ENCODE data around the gene UBR2. TPM values are rescaled to one million over a fixed set of nuclear protein-coding genes. Genes with fewer than 3 reads are reported as not detected.

The UBR2 gene
- total RNA-seq, 1 donor from 2014 or later, result 16.6 TPM

- Histone ChIP-seq H3K4me3 (ENCODE audit: low read depth, low read length) (no peak overlapping the region), H3K27me3 (ENCODE audit: control insufficient read depth, insufficient read depth, low read length) (no peaks in the 10 kb centered on the region), H3K36me3 (ENCODE audit: control insufficient read depth, insufficient read depth, low read length) (peaks cover 5% of the 10 kb centered on the region)
- DNase-seq (ENCODE audit: low read depth), result no peak
- no peak for TF ChIP-seq CTCF (IDR thresholded peaks at IDR 0.05; ENCODE audit: insufficient read depth, low read length, severe bottlenecking)
- no peak for FAIRE-seq
Observed at GRCh38 chr6:42616716-42617115, 52.9 kb downstream of the UBR2 start.

- TF ChIP-seq CTCF (IDR thresholded peaks at IDR 0.05; ENCODE audit: insufficient read depth, low read length, severe bottlenecking), result no peak
- H3K4me3 ChIP-seq (ENCODE audit: low read depth, low read length), result no peak overlapping the region
- no peak for FAIRE-seq
- H3K36me3 ChIP-seq (ENCODE audit: control insufficient read depth, insufficient read depth, low read length), result peaks cover 5% of the 10 kb centered on the region
- no peak for DNase-seq (ENCODE audit: low read depth)
- H3K27me3 ChIP-seq (ENCODE audit: control insufficient read depth, insufficient read depth, low read length), result no peaks in the 10 kb centered on the region
Observed at GRCh38 chr6:42618105-42618504, 54.3 kb downstream of the UBR2 start.

GRCh38 chr6:42618686-42619085 is 54.9 kb downstream of the UBR2 start:
- no peak for TF ChIP-seq CTCF (IDR thresholded peaks at IDR 0.05; ENCODE audit: insufficient read depth, low read length, severe bottlenecking)
- Histone ChIP-seq H3K27me3 (ENCODE audit: control insufficient read depth, insufficient read depth, low read length) (no peaks in the 10 kb centered on the region), H3K36me3 (ENCODE audit: control insufficient read depth, insufficient read depth, low read length) (peaks cover 5% of the 10 kb centered on the region), H3K4me3 (ENCODE audit: low read depth, low read length) (no peak overlapping the region)
- FAIRE-seq (no peak), DNase-seq (ENCODE audit: low read depth) (peak; percentile 59)

GRCh38 chr6:42619963-42620362 is 56.1 kb downstream of the UBR2 start:
- DNase-seq (ENCODE audit: low read depth) (no peak), FAIRE-seq (no peak)
- no peak for TF ChIP-seq CTCF (IDR thresholded peaks at IDR 0.05; ENCODE audit: insufficient read depth, low read length, severe bottlenecking)
- H3K36me3 ChIP-seq (ENCODE audit: control insufficient read depth, insufficient read depth, low read length), result peaks cover 5% of the 10 kb centered on the region
- H3K4me3 ChIP-seq (ENCODE audit: low read depth, low read length), result no peak overlapping the region
- H3K27me3 ChIP-seq (ENCODE audit: control insufficient read depth, insufficient read depth, low read length), result no peaks in the 10 kb centered on the region

- H3K4me3 ChIP-seq (ENCODE audit: low read depth, low read length), result no peak overlapping the region
- H3K36me3 ChIP-seq (ENCODE audit: control insufficient read depth, insufficient read depth, low read length), result no peaks in the 10 kb centered on the region
- no peak for FAIRE-seq
Observed at GRCh38 chr6:42624601-42625000, 60.8 kb downstream of the UBR2 start.

More at GRCh38 chr6:42624601-42625000, 60.8 kb downstream of the UBR2 start:
- DNase-seq (ENCODE audit: low read depth), result no peak
- no peaks in the 10 kb centered on the region for H3K27me3 ChIP-seq (ENCODE audit: control insufficient read depth, insufficient read depth, low read length)
- TF ChIP-seq CTCF (IDR thresholded peaks at IDR 0.05; ENCODE audit: insufficient read depth, low read length, severe bottlenecking), result no peak
